ENCODE results near the gene L1CAM.

The L1CAM gene

GRCh38 chrX:153885968-153886903 lies at the start of gene L1CAM:
TSS of gene L1CAM (minus strand) at chrX:153886173. CDS start at chrX:153875836, 10,337 bp downstream.
- no peak for DNase-seq (ENCODE audit: low read depth)

GRCh38 chrX:153935326-153935851 lies 49.4 kb upstream of the L1CAM start:
- DNase-seq (ENCODE audit: low read depth), result no peak

DNA sequence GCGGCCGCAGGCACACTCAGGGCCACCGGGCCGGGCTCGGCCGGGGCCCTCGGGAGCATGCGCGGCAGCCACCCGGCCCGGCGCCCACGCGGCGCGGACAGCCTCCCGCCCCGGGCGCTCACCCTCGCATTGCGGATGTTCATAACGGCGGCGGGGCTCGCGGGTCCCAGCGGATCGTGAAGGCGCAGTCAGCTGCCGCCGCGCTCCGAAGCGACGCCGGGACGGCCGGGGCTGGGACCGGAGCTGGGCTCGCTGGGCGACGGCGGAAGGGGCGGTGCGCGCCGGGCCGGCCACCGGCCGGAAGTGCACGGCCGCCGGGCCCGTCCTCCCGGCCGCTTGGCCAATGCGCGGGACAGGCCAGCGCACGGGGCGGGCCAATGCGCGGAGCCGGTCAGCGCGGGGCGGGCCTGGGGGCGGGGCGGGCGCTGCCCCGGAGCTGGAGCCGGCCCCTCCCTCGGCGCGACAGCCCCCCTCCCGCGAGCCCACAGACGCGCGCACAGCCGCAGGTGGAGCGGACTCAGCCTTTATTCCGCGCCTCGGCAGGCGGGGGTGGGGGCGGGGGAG lies 48.9 kb upstream of the L1CAM start, which contains the start of gene NAA10:
Gene NAA10, minus strand, starts transcription at position 276 of the 564 bp plus-strand sequence. Its CDS starts 133 bp downstream, at position 143.
- DNase-seq (ENCODE audit: low read depth), result peak; percentile 71

- no peak for DNase-seq (ENCODE audit: low read depth)
Observed at GRCh38 chrX:153934148-153934761, 48.3 kb upstream of the L1CAM start.

DNA sequence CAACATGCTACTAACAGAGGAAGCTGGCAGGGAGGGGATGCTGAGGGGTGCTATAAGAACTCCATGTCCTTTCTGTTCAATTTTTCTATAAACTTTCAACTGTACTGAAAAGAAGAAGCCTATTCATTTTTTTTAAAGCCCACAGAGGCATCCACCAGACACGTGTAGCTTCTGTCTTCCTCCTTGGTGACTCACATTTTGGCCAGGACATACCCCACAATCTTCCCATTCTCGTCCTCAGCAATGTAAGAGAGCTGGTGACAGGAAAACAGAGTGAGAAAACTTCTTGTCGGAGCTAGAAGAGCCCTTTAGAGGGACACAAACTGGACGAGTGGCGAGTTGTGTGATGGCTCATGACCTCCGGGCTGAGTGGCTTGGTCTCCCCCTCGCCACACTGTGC lies 47.8 kb upstream of the L1CAM start:
- DNase-seq (ENCODE audit: low read depth), result no peak

- DNase-seq (ENCODE audit: low read depth), result no peak
Observed at GRCh38 chrX:153932220-153932915, 46.4 kb upstream of the L1CAM start.

GRCh38 chrX:153931748-153932147 lies 45.8 kb upstream of the L1CAM start:
- no peak for DNase-seq (ENCODE audit: low read depth)

DNA sequence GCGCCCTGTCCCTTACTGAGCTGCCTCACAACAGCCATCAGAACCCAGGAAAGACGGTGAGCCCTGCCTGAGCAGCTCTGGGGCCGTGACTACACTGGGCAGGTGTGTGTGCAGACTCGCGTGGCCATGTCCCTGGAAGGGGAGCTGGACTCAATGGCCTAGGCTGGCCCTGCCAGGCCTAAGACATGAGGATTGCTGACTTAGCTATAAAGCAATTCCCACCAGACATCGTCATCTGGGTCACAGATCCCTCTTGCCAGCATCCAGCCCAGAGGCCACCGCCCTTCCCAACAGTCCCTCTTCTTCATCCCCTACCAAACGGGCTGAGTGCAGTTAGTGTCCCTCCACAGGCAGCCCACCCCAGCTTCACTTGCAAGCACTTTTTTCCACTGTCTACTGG lies 45.2 kb upstream of the L1CAM start:
- no peak for DNase-seq (ENCODE audit: low read depth)

DNA sequence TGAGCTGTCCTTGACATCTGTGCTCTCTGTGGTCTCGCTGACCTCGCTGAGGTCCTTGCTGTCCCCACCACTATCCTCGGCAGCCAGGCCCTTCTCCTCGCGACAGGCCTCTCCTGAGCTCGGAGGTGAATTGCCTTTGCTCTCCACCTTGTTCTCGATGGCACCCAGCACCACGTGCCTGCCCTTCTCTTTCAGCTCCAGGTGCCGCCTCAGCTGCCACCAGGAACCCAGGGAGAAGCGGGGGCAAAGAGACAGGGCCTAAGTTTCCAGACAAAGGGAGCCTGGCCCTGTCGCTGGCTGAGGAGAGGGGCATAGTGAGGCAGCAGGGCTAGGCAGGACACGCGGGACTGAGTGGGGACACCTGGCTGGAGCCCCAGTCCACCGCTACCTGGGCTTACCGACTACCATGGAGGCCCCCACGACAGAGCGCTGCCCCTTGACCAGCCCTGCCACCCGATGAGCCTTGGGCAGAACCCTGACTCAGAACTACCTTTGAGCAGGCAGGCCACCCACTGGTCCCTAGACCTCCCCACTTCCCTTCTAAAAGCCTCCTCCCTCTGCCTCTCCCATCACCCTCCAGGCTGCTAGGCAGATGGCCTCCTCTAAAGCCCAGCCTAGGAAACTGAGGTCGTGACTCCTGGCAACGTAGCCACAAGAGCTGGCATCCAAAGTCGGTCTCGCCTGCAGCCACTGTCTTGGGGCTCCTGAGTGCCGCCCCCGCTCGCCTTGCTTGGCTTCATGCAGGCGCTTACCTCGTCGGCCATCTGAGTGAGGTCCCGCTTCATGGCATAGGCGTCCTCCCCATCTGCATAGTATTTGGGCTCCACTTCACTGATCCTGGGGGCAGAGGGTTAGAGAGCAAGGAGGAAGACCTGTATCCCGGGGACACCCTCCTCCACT lies 44.3 kb upstream of the L1CAM start:
- no peak for DNase-seq (ENCODE audit: low read depth)

GRCh38 chrX:153929576-153929975 lies 43.6 kb upstream of the L1CAM start:
- DNase-seq (ENCODE audit: low read depth), result no peak

GRCh38 chrX:153928846-153929245 lies 42.9 kb upstream of the L1CAM start:
- DNase-seq (ENCODE audit: low read depth), result no peak

DNA sequence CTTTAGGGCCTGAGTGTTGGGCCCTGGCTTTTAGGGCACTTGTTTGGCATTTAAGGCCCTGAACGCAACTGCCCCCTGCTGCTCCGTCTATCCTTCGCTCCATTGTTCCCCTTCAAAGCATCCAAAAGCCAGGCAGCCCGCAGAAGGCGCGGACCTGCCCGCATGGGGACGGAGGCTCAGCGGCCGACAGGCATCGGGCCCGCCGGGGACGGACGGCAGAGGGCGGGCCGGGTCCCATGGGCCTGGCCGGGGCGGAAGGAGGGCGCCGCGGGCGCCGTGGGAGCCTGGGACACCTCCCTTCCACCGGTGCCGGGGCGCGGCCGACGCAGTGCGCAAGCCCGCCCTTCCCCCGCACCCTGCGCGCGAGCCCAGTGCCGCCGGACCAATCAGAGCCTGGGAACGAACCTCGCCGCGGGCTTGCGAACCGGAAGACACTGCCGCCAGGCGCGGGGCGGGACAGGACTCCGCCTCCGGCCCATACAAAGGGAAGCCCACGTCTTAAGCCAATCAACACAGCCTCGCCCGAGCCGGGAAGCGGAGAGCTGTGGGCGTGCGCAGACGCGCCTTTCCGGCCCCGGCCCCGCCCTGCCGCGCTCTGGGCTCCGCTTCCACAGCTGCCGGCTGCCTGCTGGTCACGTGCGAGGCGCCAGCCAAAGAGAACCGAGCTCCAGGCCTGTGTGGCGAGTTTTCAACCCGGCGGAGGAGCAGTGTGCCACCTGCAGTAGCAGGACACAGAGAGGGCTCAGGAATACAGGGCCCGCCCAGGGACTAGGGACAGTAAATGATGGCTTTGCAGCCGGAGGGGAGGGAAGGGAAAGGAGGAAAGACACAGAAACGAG lies 42.2 kb upstream of the L1CAM start:
- DNase-seq (ENCODE audit: low read depth), result peak; percentile 90

GRCh38 chrX:153927672-153927921 lies 41.6 kb upstream of the L1CAM start:
- DNase-seq (ENCODE audit: low read depth), result no peak

GRCh38 chrX:153926858-153927671 lies 41.1 kb upstream of the L1CAM start:
- peak; percentile 59 for DNase-seq (ENCODE audit: low read depth)

- DNase-seq (ENCODE audit: low read depth), result no peak
Observed at GRCh38 chrX:153926552-153926857, 40.5 kb upstream of the L1CAM start.

DNA sequence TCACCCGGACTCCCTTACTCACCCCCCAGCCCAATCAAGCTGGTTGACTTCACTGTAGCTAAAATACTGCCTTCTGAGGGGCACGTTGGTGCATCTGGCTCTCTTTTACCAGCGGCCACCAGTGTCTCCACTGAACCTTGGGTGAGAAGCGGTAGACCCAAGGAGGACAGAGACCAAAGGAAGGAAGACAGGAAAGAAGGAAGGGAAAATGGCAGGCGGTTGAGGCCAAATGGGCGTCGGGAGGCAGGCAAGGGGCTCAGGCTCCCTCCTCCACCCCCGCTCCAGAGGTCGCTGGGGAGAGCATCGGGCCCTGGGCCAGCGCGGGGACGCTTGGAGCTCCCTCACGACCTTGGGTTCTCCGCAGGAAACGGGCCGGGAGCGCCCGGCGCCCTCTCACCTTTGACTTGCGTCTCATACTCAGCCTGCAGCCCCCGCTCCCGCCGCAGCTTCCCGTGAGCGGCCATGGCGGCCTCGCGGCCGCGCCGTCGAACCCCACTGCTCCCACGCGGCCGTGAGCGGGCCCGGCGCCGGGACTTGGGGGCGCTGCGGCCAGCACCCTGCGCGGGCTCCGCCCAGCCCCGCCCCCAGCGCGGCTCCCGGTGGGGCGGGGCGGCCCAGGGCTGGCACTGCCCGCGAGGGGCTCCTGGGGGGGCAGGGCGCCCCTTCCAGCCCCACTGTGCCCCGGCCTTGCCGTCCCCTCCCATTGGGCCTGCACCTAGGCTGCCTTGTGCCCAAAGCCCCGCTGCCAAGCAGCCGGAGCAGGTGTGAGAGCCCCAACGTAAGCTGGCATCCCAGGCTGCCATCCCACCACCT lies 40.0 kb upstream of the L1CAM start, which contains the start of gene ARHGAP4:
Gene ARHGAP4, minus strand, starts transcription at position 526 of the 813 bp plus-strand sequence. Its CDS starts 62 bp downstream, at position 464.
- DNase-seq (ENCODE audit: low read depth), result peak; percentile 61

- DNase-seq (ENCODE audit: low read depth), result no peak
Observed at GRCh38 chrX:153925387-153925738, 39.4 kb upstream of the L1CAM start.

GRCh38 chrX:153924149-153924861 lies 38.3 kb upstream of the L1CAM start:
- no peak for DNase-seq (ENCODE audit: low read depth)

All from activated T-cell treated with anti-CD3 and anti-CD28 coated beads for 48 hours (primary cell).